ENCODE measurements around the gene SAMD15. TPM values are rescaled to one million over a fixed set of nuclear protein-coding genes. Genes with fewer than 3 reads are reported as not detected.
"Not testable (repeated sequence)": the region's sequence is repeated elsewhere in the genome, so short reads cannot be mapped to it uniquely, and the experiment has no call there.

SAMD15 gene
- total RNA-seq = 8.1 TPM

GRCh38 chr14:77376771-77377501 is at the start of gene SAMD15, which contains the start of gene TMED8:
TSS of gene SAMD15 (plus strand) at chr14:77377379. CDS start at chr14:77377419, 40 bp downstream.
TSS of gene TMED8 (minus strand) at chr14:77377094. CDS start at chr14:77377053, 41 bp downstream.
- DNase-seq = peak; percentile 82

DNA sequence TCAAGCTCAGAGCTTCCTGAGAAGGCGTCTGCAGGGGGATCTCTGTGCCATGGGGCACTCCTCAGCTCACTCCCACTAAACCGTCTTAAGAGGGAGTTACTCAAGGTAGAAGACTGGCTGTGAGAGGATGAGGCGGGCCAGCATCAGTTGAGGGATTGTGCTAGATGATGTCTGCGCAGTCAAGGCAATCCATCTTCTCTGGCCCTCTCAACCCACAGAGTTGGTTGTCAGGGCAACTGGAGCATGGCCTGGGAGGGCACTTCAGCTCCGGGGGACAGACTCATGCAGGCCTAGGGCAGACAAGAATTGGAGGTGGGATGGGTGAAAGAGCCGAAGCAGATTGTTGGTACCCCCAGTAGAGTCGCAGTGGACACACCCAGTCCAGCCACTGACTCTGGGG is 47.3 kb upstream of the SAMD15 start:
- DNase-seq = no peak

DNA sequence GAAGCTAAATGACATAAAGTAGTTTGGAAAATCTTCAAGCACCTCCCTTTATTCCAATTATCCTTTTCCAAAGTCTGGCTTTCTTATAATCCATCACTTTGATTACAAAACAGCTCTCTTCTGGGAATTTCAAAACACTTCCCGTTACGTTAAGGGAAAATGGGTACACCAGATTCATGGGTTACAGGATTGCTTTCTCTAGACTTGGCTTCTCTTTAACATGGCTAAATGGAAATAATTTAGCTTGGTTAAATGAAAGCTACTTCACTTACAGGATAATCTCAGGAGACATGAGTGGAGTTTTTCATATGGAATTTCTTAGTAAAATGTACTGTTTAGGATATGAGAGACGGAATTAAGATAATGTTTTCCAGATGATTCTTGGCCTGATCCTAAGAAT is 41.6 kb upstream of the SAMD15 start:
- DNase-seq = no peak

DNA sequence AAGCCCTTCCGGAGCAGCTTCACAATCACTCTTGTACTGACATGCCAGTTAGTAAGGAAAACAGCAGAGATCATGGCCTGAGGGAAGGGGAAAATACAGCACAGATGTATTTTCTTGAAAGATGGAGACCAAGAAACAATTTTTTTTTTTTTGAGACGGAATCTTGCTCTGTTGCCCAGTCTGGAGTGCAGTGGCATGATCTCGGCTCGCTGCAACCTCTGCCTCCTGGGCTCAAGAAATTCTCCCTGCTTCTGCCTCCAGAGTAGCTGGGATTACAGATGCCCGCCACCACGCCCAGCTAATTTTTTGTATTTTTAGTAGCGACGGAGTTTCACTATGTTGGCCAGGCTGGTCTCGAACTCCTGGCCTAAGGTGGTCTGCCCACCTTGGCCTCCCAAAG is 39.9 kb upstream of the SAMD15 start:
- DNase-seq = not testable (repeated sequence)

GRCh38 chr14:77337880-77338279 is 39.3 kb upstream of the SAMD15 start:
- DNase-seq = no peak

DNA sequence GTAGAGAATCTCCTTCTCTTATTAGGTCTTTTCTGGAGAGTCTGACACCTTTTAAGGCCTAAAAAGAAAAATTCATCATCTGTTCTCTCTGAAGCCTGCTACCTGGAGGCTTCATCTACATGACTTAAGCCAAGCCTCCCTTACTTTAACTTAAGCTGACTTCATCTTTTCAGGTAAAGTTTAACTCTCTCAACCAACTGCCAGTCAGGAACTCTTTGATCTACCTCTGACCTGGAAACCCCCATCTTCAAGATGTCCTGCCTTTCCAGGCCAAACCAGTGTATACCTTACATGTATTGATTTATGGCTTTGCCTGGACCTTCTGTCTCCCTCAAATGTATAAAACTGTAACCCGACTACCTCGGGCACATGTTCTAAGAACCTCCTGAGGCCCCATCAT is 38.9 kb upstream of the SAMD15 start:
- DNase-seq = no peak

DNA sequence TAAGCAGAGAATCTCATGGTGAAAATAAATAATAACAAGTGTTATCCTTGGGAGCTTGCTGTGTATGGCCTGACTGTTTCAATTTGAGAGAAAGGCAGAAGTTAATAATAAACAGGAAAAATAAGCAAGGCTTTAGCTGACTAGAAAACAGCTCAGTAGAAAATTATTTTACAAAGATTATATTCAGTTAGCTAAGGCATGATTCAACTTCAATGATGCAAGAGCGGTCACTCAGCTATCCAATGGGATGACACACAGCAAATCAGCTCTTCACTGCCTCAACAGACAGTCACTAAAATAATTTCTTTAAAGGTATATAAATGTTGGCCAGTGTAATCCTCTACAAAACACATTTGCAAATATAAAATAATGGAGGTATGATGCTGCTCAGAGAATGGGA is 37.8 kb upstream of the SAMD15 start:
- DNase-seq = no peak

DNA sequence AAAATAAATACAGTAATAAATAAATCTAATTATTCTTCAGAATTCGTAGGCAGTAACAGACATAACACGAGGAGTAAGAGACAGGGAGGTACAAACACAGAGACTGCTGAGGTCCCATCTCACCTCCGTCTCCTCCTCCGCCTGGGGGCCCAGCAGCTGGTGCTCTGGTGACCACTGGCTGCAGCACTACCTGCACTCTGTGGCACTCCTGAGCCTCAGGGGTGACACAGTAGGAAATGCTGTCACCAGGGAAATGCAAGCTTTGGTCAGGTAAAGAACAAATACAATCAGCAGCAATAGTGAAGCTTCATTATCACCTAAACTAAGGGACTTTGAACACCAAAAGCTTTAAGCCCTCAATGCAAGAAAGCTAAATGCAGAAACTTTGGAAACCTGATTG is 36.8 kb upstream of the SAMD15 start:
- DNase-seq = no peak

DNA sequence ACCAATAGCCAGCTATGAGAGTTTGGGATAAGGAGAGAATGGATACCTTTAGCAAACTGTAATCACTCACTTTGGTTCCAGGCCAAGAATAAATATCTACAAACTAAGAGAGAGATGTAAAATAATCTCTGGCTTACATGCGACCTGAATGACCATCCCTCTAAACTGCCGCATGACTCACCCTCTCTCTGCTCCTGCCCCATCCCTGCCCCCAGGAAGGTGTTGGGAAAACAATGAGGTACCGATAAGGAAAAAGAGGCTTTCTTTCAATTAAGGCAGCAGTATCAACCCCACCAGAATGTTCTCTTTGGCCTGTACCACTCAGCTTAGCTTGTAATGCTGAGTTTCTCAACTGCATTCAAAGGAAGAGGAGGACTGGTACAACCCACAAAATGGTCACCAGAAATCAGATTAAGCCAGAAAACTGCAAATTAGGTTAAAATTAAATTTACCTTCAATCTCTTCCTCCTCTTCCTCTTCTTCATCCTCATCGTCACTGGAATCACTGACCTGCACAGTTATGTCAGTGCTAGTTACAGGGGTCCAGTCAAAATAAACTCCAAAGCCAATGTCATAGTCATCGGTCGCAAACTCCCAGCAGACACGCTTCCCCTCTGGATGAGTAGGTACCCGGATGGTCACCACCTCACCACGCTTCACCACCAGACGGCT is 34.3 kb upstream of the SAMD15 start:
- no peak for DNase-seq

GRCh38 chr14:77343662-77344061 is 33.5 kb upstream of the SAMD15 start:
- no peak for DNase-seq

DNA sequence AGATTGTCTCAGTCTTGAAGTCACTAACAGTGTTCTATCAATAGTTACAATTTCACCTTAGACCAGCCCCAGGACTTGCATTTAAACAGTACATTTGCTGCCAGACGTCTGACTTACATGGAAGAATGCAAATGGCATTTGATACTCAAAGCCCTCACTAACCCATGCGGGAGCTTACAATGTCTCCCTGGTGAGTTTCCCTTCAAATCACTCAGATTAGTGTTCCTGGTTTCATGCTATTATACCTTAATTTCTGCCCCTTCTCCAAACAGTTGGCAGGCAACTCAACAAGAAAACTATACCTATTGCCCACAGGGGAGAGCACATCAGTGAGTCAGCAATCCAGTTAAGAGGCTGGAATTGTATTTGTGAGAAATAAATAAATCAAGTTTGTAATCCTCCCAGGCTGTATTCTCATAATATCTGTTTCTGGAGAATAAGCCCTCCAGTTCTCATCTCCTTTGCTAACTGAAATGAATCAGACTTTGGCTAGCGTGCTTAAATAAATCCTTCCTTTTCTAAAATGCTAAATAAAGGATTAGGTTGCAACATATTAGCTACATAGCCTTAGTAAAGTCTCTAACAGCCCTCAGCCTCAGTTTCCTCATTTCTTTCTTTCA is 32.7 kb upstream of the SAMD15 start:
- no peak for DNase-seq

- no peak for DNase-seq
Observed at GRCh38 chr14:77346495-77346894, 30.7 kb upstream of the SAMD15 start.

GRCh38 chr14:77347751-77348150 is 29.4 kb upstream of the SAMD15 start:
- DNase-seq = no peak

DNA sequence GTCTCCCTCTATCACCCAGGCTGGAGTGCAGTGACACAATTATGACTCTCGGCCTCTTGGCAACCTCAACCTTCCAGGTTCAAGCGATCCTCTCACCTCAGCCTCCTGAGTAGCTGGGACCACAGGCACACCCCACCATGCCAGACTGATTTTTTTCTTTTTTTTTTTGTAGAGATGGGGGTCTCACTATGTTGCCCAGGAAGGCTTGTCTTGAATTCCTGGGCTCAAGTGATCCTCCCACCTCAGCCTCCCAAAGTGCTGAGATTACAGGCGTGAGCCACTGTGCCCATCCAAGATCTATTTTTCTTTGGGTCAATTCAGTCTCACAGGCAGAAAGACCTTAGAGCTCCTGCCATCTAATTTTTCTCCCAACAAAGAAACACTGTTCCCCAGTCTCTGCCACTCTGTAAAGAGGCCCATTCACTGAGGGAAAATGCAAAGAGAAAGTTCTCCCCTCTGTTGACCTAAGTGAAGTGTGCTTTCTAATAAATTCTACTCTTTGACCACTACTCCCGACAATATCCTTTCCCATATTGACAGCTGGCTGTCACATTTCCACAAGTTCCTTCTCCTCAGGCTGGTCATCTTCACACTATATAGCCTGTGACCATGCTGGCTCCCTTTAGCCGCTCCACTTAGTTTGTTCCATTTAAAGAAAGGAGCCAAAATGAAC is 23.6 kb upstream of the SAMD15 start:
- no peak for DNase-seq

GRCh38 chr14:77355811-77356210 is 21.4 kb upstream of the SAMD15 start:
- no peak for DNase-seq

- DNase-seq = no peak
Observed at GRCh38 chr14:77356899-77357298, 20.3 kb upstream of the SAMD15 start.

GRCh38 chr14:77359626-77360025 is 17.6 kb upstream of the SAMD15 start:
- no peak for DNase-seq

DNA sequence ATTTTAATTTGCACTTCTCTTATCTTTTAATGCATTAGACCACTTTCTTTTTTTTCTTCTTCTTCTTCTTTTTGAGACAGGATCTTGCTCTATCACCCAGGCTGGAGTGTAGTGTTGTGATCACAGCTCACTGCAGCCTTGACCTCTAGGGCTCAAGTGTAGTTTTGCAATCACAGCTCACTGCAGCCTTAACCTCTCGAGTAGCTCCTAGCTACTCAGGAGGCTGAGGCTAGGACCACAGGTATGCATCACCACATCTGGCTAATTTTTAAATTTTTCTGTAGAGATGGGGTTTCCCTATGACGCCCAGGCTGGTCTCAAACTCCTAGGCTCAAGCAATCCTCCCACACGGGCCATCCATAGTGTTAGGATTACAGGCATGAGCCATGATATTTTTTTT is 13.0 kb upstream of the SAMD15 start:
- no peak for DNase-seq

- DNase-seq = no peak
Observed at GRCh38 chr14:77369285-77369684, 7.9 kb upstream of the SAMD15 start.

- no peak for DNase-seq
Observed at GRCh38 chr14:77372304-77372841, 4.8 kb upstream of the SAMD15 start.

- no peak for DNase-seq
Observed at GRCh38 chr14:77375164-77375950, 1.8 kb upstream of the SAMD15 start.

Measured in occipital lobe (tissue), 2 donors.